ENCODE measurements around the gene THNSL1. TPM values are rescaled to one million over a fixed set of nuclear protein-coding genes. Genes with fewer than 3 reads are reported as not detected.

THNSL1 gene
- total RNA-seq, 1 experiment from 2014 or later: 5.5 TPM

DNA sequence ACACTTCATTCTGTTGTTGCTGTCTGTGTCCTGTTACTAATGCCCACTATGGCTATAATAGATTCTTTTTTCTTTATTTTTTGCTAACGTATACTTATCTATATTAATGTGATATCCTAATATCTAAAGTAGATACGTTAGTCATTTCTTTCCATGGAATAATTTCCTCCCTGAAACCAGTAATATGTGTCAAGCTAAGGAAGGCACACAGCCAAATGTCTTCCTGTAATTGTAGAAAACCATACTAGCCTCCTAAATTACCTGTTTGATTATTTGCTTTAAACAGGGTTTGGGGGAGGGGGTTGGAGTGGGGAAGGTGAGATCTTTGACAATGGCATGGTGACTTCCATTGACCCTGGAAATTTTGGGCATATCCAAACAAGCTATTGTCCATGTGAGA, 56.4 kb downstream of the THNSL1 start (continued):
- TF ChIP-seq, protein P1, sequence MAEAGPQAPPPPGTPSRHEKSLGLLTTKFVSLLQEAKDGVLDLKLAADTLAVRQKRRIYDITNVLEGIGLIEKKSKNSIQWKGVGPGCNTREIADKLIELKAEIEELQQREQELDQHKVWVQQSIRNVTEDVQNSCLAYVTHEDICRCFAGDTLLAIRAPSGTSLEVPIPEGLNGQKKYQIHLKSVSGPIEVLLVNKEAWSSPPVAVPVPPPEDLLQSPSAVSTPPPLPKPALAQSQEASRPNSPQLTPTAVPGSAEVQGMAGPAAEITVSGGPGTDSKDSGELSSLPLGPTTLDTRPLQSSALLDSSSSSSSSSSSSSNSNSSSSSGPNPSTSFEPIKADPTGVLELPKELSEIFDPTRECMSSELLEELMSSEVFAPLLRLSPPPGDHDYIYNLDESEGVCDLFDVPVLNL (CRISPR knock-in tag; IDR thresholded peaks at IDR 0.05; ENCODE audit: borderline replicate concordance, low read depth): no peak
- TF ChIP-seq IRF2 (CRISPR knock-in tag; IDR thresholded peaks at IDR 0.05; ENCODE audit: borderline replicate concordance, low read depth) (no peak), HMGA2 (CRISPR knock-in tag; IDR thresholded peaks at IDR 0.05) (no peak), EMX1 (CRISPR knock-in tag; IDR thresholded peaks at IDR 0.05) (no peak), SMAD4 (CRISPR knock-in tag; IDR thresholded peaks at IDR 0.05) (no peak)
- TF ChIP-seq, protein P2, sequence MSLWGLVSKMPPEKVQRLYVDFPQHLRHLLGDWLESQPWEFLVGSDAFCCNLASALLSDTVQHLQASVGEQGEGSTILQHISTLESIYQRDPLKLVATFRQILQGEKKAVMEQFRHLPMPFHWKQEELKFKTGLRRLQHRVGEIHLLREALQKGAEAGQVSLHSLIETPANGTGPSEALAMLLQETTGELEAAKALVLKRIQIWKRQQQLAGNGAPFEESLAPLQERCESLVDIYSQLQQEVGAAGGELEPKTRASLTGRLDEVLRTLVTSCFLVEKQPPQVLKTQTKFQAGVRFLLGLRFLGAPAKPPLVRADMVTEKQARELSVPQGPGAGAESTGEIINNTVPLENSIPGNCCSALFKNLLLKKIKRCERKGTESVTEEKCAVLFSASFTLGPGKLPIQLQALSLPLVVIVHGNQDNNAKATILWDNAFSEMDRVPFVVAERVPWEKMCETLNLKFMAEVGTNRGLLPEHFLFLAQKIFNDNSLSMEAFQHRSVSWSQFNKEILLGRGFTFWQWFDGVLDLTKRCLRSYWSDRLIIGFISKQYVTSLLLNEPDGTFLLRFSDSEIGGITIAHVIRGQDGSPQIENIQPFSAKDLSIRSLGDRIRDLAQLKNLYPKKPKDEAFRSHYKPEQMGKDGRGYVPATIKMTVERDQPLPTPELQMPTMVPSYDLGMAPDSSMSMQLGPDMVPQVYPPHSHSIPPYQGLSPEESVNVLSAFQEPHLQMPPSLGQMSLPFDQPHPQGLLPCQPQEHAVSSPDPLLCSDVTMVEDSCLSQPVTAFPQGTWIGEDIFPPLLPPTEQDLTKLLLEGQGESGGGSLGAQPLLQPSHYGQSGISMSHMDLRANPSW (CRISPR knock-in tag; conservative IDR thresholded peaks at IDR 0.05; ENCODE audit: low read depth): no peak
- TF ChIP-seq, protein P3, sequence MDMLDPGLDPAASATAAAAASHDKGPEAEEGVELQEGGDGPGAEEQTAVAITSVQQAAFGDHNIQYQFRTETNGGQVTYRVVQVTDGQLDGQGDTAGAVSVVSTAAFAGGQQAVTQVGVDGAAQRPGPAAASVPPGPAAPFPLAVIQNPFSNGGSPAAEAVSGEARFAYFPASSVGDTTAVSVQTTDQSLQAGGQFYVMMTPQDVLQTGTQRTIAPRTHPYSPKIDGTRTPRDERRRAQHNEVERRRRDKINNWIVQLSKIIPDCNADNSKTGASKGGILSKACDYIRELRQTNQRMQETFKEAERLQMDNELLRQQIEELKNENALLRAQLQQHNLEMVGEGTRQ (CRISPR knock-in tag; IDR thresholded peaks at IDR 0.05): no peak
- TF ChIP-seq, protein P4, sequence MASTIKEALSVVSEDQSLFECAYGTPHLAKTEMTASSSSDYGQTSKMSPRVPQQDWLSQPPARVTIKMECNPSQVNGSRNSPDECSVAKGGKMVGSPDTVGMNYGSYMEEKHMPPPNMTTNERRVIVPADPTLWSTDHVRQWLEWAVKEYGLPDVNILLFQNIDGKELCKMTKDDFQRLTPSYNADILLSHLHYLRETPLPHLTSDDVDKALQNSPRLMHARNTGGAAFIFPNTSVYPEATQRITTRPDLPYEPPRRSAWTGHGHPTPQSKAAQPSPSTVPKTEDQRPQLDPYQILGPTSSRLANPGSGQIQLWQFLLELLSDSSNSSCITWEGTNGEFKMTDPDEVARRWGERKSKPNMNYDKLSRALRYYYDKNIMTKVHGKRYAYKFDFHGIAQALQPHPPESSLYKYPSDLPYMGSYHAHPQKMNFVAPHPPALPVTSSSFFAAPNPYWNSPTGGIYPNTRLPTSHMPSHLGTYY (CRISPR knock-in tag; IDR thresholded peaks at IDR 0.05): no peak

DNA sequence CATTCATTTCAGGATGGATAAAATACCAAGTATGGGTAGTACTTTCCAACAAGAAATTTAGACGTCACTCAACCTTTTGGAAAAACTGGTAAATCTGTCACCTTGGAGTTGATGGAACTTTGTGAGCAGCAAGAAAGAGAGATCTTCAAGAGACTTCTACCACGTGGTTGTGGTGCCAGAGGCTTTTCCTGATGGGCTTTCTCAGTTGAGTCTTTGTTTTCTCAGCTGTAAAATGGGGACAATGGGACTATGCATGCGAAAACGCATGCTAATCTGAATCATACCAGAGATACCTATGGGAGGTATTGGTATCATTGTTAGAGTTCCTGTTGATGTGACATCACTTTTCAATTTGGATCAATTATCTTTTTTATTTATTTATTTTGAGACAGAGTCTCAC, 59.4 kb downstream of the THNSL1 start:
- Mint-ChIP-seq H3K9me3 (no peaks in the 10 kb centered on the region), H3K27me3 (ENCODE audit: low read depth) (peaks cover 60% of the 10 kb centered on the region), H3K4me1 (peaks cover 1% of the 10 kb centered on the region), H3K36me3 (no peaks in the 10 kb centered on the region), H3K4me3 (no peak overlapping the region), H3K27ac (no peak overlapping the region)
- no peak for TF ChIP-seq ZNF416 (CRISPR knock-in tag; IDR thresholded peaks at IDR 0.05)
- TF ChIP-seq GRHL2 (CRISPR knock-in tag; IDR thresholded peaks at IDR 0.05; ENCODE audit: insufficient replicate concordance, severe bottlenecking): no peak
- no peak for TF ChIP-seq ZNF396 (CRISPR knock-in tag; IDR thresholded peaks at IDR 0.05; ENCODE audit: borderline replicate concordance)
- no peak for TF ChIP-seq GABPB1 (CRISPR knock-in tag; IDR thresholded peaks at IDR 0.05)
- TF ChIP-seq KAT7 (CRISPR knock-in tag; IDR thresholded peaks at IDR 0.05; ENCODE audit: borderline replicate concordance): no peak
- TF ChIP-seq, protein P5, sequence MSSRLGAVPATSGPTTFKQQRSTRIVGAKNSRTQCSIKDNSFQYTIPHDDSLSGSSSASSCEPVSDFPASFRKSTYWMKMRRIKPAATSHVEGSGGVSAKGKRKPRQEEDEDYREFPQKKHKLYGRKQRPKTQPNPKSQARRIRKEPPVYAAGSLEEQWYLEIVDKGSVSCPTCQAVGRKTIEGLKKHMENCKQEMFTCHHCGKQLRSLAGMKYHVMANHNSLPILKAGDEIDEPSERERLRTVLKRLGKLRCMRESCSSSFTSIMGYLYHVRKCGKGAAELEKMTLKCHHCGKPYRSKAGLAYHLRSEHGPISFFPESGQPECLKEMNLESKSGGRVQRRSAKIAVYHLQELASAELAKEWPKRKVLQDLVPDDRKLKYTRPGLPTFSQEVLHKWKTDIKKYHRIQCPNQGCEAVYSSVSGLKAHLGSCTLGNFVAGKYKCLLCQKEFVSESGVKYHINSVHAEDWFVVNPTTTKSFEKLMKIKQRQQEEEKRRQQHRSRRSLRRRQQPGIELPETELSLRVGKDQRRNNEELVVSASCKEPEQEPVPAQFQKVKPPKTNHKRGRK (CRISPR knock-in tag; IDR thresholded peaks at IDR 0.05; ENCODE audit: borderline replicate concordance): no peak
- TF ChIP-seq ZBTB21 (CRISPR knock-in tag; IDR thresholded peaks at IDR 0.05; ENCODE audit: borderline replicate concordance): no peak
- no peak for TF ChIP-seq IRF2 (CRISPR knock-in tag; IDR thresholded peaks at IDR 0.05; ENCODE audit: borderline replicate concordance, low read depth)
- TF ChIP-seq, protein P6, sequence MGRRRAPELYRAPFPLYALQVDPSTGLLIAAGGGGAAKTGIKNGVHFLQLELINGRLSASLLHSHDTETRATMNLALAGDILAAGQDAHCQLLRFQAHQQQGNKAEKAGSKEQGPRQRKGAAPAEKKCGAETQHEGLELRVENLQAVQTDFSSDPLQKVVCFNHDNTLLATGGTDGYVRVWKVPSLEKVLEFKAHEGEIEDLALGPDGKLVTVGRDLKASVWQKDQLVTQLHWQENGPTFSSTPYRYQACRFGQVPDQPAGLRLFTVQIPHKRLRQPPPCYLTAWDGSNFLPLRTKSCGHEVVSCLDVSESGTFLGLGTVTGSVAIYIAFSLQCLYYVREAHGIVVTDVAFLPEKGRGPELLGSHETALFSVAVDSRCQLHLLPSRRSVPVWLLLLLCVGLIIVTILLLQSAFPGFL (CRISPR knock-in tag; IDR thresholded peaks at IDR 0.05; ENCODE audit: borderline replicate concordance): no peak
- no peak for TF ChIP-seq FOXK1 (CRISPR knock-in tag; IDR thresholded peaks at IDR 0.05)
- no peak for TF ChIP-seq GTF2I (CRISPR knock-in tag; conservative IDR thresholded peaks at IDR 0.05)
- TF ChIP-seq, protein P7, sequence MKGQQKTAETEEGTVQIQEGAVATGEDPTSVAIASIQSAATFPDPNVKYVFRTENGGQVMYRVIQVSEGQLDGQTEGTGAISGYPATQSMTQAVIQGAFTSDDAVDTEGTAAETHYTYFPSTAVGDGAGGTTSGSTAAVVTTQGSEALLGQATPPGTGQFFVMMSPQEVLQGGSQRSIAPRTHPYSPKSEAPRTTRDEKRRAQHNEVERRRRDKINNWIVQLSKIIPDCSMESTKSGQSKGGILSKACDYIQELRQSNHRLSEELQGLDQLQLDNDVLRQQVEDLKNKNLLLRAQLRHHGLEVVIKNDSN (CRISPR knock-in tag; IDR thresholded peaks at IDR 0.05): no peak
- TF ChIP-seq, protein P8, sequence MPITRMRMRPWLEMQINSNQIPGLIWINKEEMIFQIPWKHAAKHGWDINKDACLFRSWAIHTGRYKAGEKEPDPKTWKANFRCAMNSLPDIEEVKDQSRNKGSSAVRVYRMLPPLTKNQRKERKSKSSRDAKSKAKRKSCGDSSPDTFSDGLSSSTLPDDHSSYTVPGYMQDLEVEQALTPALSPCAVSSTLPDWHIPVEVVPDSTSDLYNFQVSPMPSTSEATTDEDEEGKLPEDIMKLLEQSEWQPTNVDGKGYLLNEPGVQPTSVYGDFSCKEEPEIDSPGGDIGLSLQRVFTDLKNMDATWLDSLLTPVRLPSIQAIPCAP (CRISPR knock-in tag; IDR thresholded peaks at IDR 0.05): no peak
- DNase-seq (ENCODE audit: low spot score): no peak
- POLR2A ChIA-PET: interaction anchor here (0.7 kb wide), 1 partner anchor 86 kb away, joined by 5 read pairs; no protein-coding TSS in a partner anchor
- CTCF ChIA-PET: no interaction called here
- ATAC-seq: no peak

Data from WTC11 (cell line).